ENCODE measurements around the gene WDR5.
"Not testable (repeated sequence)": the region's sequence is repeated elsewhere in the genome, so short reads cannot be mapped to it uniquely, and the experiment has no call there.

WDR5 gene

DNA sequence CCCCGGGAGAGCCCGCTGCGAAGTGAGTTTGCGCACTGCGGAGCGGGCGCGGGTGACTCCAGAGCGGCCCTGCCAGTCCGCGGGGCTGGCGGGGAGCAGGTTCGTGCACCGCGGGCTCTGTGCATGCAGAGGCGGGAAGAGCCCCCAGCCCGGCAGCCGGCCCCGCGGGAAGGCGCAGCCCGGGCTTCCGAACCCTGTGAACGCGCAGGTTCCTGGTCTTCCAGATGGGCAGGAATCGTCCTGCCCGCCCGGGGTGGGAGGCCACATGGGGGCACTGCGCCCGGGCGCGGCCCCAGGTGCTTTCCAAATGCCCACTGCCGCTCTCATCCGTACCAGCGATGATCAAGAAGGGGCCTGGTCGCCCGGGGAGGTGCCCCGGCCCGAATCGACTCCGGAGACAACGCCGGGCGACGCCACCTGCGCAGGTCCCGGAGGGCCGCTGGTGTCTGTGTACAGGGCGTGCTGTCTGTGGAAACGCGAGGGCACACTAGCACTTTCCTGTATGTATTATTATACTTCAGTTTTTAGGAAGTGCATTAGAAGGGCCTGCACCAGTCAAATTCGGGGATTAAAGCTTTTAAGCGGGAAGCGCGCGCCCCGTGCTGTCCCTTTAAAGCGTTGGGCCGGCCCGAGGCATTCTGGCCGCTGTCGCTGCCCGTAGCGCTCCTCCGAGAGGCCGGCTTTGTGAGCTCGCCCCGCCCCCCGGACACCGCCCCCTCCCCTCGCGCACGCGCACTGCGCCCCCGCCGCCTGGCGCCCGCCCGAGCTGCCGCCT is at the start of gene WDR5:
Gene WDR5, plus strand, starts transcription at position 740 of the 775 bp plus-strand sequence. CDS start 3,796 bp downstream, outside the sequence.
- DNase-seq = peak; percentile 94

DNA sequence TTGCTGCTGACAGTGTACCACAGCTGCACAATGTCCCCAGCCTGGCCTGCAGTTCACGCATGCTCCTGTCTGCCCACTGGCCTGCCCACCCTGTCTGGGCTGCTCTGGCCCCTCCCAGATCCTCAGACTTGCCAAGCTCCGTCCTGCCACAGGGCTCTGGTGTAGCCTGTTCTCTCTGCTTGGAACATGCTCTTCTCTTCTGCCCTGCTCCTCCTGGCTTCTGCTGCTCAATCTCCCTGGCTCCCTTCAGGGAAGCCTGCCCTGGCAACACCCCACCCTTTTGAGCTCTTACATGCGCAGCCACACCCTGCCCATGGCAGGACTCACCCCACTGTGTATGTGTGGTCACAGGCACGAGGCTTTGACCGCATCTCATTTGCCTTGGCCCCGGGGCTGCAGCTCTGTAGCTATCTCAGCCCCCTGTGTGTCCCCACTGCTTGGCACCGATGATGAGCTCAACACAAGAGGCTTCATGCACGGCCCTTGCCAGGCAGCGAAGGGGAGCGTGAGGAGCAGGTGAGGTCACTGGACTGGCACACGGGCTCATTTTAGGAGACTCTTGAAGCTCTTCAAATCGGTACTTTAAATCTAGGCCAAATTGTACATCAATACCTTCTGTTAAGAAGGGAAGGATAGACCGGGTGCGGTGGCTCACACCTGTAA is 47.7 kb upstream of the WDR5 start:
- no peak for DNase-seq

DNA sequence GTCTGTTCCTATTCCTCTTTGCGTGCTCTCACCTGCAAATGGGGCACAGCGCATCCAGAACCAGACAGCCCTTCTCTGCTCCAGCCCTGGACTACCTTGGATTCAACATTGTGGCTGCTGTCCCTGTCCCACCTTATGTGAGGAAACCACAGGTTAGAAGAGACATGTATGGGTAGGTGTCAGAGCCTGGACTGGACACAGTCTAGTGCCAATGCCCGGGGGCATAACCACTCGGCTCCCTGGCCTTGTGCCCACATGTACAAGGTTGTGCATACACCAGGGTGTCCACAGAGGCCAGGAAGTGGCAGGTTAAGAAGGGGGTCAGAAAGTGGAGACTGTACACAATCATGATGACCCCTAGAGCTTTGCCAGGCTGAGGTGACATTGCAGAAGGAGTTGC is 45.9 kb upstream of the WDR5 start:
- DNase-seq = no peak

DNA sequence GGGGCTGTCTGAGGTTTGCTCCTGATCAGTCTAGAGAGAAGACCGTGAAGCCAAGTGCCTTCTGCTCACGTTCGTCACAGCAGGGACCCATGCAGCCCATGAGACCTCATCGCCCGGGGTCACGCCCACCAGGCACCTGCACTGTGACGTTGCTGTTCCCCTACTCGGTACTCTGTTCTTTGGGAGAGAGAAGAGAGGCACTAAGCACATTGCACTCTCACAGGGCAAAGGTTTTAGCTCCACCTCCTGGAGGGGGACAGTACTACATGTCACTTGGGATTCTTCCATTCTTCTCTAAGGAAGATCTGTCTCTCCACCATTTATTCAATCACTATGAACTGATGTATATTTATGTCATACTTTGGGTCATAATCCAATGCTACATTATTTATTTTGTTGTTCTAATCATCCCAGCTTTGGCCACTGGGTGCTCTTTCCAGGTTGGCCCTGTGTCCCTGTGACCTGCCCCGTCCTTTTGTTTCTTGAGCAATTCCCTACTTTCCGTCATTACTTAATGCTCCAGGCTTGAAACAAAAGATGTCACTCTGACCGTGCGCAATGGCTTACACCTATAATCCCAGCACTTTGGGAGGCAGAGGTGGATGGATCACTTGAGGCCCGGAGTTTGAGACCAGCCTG is 36.6 kb upstream of the WDR5 start:
- peak; percentile 67 for DNase-seq

DNA sequence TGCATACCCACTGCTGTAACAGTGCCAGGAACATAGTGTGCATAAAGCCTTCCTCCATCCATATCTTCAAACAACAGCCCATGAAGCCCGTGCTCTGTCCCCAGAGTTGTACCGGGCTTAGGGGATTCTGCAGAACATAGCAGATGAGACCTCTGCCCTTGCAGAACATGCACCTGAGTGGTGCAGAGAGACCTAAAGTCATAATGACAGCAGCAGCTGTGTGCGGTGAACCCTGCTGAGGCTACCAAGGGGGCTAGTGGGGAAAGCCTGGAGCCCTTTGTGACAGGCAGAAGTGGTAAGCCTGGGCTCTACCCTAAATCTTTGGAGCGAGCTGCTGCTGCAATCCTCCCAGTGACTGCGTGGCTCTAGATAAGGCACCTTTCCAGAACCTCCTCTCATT is 35.8 kb upstream of the WDR5 start:
- DNase-seq = no peak

GRCh38 chr9:134101133-134101532 is 34.7 kb upstream of the WDR5 start:
- not testable (repeated sequence) for DNase-seq

GRCh38 chr9:134101623-134102149 is 34.2 kb upstream of the WDR5 start:
- DNase-seq = no peak

DNA sequence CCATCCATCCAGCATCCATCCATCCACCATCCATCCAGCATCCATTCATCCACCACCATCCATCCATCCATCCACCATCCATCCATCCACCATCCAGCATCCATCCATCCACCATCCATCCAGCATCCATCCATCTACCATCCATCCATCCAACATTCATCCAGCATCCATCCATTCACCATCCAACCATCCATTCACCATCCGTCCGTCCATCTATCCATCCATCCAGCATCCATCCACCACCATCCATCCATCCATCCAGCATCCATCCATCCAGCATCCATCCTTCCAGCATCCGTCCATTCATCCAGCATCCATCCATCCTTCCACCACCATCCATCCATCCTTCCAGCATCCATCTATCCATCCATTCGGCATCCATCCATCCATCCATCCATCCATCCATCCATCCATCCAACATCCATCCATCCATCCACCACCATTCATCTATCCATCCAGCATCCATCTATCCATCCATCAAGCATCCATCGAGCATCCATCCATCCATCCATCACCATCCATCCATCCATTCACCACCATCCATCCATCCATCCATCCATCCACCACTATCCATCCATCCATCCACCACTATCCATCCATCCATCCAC is 32.4 kb upstream of the WDR5 start:
- DNase-seq = no peak

GRCh38 chr9:134111064-134111463 is 24.8 kb upstream of the WDR5 start:
- DNase-seq = no peak

DNA sequence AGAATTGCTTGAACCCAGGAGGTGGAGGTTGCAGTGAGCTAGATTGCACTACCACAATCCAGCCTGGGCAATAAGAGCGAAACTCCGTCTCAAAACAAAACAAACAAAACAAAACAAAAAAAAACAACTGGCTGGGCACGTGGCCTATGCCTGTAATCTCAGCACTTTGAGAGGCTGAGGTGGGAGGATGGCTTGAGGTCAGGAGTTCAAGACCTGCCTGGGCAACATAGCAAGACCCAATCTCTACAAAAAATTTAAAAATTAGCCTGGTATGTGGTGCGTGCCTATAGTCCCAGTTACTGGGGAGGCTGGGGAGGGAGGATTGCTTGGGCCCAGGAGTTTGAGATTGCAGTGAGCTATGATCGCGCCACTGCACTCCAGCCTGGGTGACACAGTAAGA is 23.3 kb upstream of the WDR5 start:
- no peak for DNase-seq

GRCh38 chr9:134118972-134119371 is 16.9 kb upstream of the WDR5 start:
- not testable (repeated sequence) for DNase-seq

DNA sequence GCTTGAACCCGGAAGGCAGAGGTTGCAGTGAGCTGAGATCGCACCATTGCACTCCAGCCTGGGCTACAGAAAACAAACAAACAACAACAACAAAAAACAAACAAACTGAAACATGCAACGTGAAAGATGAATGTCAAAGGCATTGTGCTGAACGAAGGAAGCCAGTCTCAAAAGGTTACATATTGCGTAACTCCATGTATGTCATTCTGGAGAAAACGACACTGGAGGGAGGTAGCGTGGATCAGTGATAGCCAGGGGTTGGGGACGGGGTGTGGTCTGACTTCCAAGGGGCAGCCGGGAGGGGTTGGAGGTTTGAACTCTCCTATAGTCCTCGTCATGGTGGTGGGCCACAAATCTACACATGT is 12.1 kb upstream of the WDR5 start:
- DNase-seq = no peak

DNA sequence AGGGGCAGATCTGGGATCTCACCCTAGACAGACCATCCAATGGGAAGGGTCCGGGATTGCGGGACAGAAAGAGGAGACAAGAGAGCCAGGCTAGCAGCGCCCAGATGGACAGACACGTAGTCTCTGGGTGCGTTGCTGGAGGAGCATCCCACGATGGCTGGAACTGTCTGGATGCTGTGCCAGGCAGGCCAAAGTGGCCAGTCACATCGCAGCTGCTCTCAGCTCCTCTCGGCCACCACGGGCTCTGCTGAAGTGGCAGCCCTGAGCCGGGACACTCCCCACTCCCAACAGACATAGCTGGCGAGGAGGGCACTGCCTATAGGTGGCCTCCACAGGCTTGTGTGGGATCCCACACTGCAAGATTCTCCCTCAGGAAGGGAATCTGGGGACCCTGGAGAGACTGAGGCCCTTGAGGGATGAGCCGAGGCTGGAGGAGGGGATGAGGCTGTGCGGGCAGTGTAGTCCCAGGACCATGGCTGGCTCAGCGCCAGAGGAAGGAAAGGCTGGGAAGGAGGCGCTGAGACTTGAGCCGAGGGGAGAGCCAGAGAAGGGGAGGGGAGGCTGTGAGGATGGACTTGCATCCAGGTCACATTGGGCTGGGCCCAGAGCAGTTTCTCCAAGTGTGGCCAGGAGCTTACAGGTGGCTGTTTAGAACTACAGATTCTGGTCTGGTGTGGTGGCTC is 10.3 kb upstream of the WDR5 start:
- DNase-seq = no peak

GRCh38 chr9:134126373-134126772 is 9.5 kb upstream of the WDR5 start:
- no peak for DNase-seq

GRCh38 chr9:134127065-134127580 is 8.8 kb upstream of the WDR5 start:
- DNase-seq = no peak

GRCh38 chr9:134127616-134128015 is 8.3 kb upstream of the WDR5 start:
- no peak for DNase-seq

- no peak for DNase-seq
Observed at GRCh38 chr9:134128727-134129679, 6.9 kb upstream of the WDR5 start.

DNA sequence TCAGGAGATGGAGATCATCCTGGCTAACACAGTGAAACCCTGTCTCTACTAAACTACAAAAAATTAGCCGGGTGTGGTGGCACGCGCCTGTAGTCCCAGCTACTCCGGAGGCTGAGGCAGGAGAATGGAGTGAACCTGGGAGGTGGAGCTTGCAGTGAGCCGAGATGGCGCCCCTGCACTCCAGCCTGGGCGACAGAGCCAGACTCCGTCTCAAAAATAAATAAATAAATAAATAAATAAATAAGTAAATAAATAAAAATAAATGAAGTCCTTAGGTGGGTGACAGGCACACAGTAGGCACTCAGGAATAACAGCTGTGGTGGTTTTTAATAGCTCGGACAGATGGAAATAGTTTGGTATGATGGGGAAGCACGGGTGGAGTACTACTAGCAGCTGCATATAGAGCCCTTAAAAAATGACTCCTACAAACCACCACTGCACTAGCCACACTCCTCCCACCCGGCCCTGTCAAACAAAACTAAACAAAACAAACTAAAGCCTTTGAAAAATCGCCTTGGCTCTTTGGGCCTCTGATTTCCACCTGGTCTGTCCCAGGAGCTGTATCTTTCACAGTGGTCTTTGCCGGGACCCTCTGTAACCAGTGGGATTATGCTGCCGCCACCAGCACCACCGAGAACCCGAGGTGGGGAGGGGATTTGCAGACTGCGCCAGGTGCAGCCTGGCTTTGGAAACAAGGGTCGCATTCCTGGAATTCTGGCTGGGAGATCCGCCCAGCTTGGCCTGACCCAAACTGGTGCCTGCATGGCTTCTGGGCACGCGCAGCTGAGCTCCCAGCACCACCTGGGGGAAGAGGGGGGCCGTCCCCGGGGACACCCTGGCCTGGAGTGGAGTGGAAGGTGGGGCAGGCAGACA is 5.1 kb upstream of the WDR5 start:
- DNase-seq = no peak

GRCh38 chr9:134131471-134132207 is 4.2 kb upstream of the WDR5 start:
- no peak for DNase-seq
